CD4-positive, CD25-positive, alpha-beta regulatory T cell (primary cell): ENCODE measurements around the gene UGT2B17. TPM values are rescaled to one million over a fixed set of nuclear protein-coding genes. Genes with fewer than 3 reads are reported as not detected.
"Not testable (repeated sequence)": the region's sequence is repeated elsewhere in the genome, so short reads cannot be mapped to it uniquely, and the experiment has no call there.

Source experiments
- ATAC-seq, 2 donors: fragments of 150-1000 bp; cut with Tn5 transposase; one replicate each; pipeline ENCODE4 v1.10.0; 2021; ENCODE audit warnings: low read depth in 2 of 2, moderate number of reproducible peaks in 2 of 2, moderate library complexity in 1 of 2
- DNase-seq, 3 donors: peaks; one replicate each; pipeline versions ENCODE4 v3.0.0 to v3.0.0-alpha.2; 2012 to 2022; ENCODE audit warnings: mixed read lengths in 1 of 3
- H3K27ac ChIP-seq: one replicate; pipeline ENCODE4 v1.7.0; 2013; ENCODE audit warnings: mild to moderate bottlenecking, low read length; ENCODE audit not compliant: insufficient read depth, poor library complexity, severe bottlenecking
- H3K27me3 ChIP-seq: one replicate; pipeline ENCODE4 v1.7.0; 2013; ENCODE audit warnings: low read length; ENCODE audit not compliant: control insufficient read depth, insufficient read depth
- H3K36me3 ChIP-seq: one replicate; pipeline ENCODE4 v1.7.0; 2013; ENCODE audit warnings: mild to moderate bottlenecking, low read length, moderate library complexity; ENCODE audit not compliant: control insufficient read depth, insufficient read depth
- H3K4me1 ChIP-seq: 2 replicates; pipeline ENCODE4 v1.7.0; 2013; ENCODE audit warnings: mild to moderate bottlenecking, low read length; ENCODE audit not compliant: insufficient read depth, control insufficient read depth, poor library complexity, severe bottlenecking
- H3K4me3 ChIP-seq: one replicate; pipeline ENCODE4 v1.7.0; 2013; ENCODE audit warnings: low read depth, mild to moderate bottlenecking, low read length, moderate library complexity
- H3K9me3 ChIP-seq, 2 experiments: 1 replicate in 1 of 2; 2 replicates in 1 of 2; pipeline ENCODE4 v1.7.0; 2013; ENCODE audit warnings: low read length in 2 of 2, mild to moderate bottlenecking in 1 of 2, moderate library complexity in 1 of 2; ENCODE audit not compliant: control insufficient read depth in 2 of 2
- H3K27ac Mint-ChIP-seq, 3 donors: one replicate each; pipeline ENCODE4 v1.8.0; 2020 to 2022; ENCODE audit warnings: mild to moderate bottlenecking in 3 of 3, mixed read lengths in 3 of 3, moderate library complexity in 2 of 3
- H3K27me3 Mint-ChIP-seq: one replicate; pipeline ENCODE4 v1.8.0; 2022; ENCODE audit warnings: mild to moderate bottlenecking, mixed read lengths
- H3K36me3 Mint-ChIP-seq: one replicate; pipeline ENCODE4 v1.8.0; 2020; ENCODE audit warnings: mixed read lengths
- H3K4me1 Mint-ChIP-seq, 4 donors: one replicate each; pipeline ENCODE4 v1.8.0; 2020 to 2022; ENCODE audit warnings: mixed read lengths in 4 of 4, mild to moderate bottlenecking in 1 of 4
- H3K4me3 Mint-ChIP-seq, 4 donors: one replicate each; pipeline ENCODE4 v1.8.0; 2020 to 2022; ENCODE audit warnings: mild to moderate bottlenecking in 4 of 4, mixed read lengths in 4 of 4, moderate library complexity in 3 of 4
- H3K9me3 Mint-ChIP-seq, 7 donors: one replicate each; pipeline ENCODE4 v1.8.0; 2020 to 2022; ENCODE audit warnings: mixed read lengths in 7 of 7, mild to moderate bottlenecking in 3 of 7, moderate library complexity in 2 of 7
- polyA plus RNA-seq, 4 donors: library from polyadenylated mRNA; unstranded; fragments of 300-500 nt; fragmentation: Illumina TruSeq; gene quantifications; one replicate each; pipeline ENCODE4 v1.2.3, GENCODE V29; 2021
- total RNA-seq: library from RNA; stranded (reverse); gene quantifications from one replicate; pipeline ENCODE4 v1.2.3, GENCODE V29; 2022

UGT2B17 gene
- total and polyA plus RNA-seq, 5 donors from 2014 or later, result not detected

DNA sequence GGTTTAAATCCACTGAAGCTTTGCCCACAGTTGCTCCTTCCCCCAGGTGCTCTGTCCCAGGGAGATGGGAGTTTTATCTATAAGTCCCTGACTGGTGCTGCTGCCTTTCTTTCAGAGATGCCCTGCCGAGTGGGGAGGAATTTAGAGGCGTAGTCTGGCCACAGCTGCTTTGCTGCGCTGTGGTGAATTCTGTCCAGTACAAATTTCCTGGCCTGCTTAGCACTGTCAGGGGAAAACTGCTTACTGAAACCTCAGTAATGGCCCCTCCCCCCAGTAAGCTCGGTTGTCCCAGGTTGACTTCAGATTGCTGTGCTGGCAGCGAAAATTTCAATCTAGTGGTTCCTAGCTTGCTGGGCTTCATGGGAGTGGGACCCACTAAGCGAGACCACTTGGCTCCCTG is 40.1 kb downstream of the UGT2B17 start:
- no peaks in the 10 kb centered on the region for H3K36me3 ChIP-seq
- H3K27me3 Mint-ChIP-seq, result no peaks in the 10 kb centered on the region
- no peak overlapping the region for H3K4me3 Mint-ChIP-seq
- DNase-seq, result no peak
- H3K36me3 Mint-ChIP-seq, result no peaks in the 10 kb centered on the region
- no peak overlapping the region for H3K4me3 ChIP-seq
- H3K27me3 ChIP-seq, result no peaks in the 10 kb centered on the region
- no peaks in the 10 kb centered on the region for H3K4me1 ChIP-seq
- no peak overlapping the region for H3K27ac ChIP-seq
- ATAC-seq, result no peak
- H3K9me3 Mint-ChIP-seq, result peaks cover 0 to 13% (median 2%) of the 10 kb centered on the region in 7 donors
- no peaks in the 10 kb centered on the region for H3K4me1 Mint-ChIP-seq
- no peak overlapping the region for H3K27ac Mint-ChIP-seq
- H3K9me3 ChIP-seq, result no peaks in the 10 kb centered on the region

DNA sequence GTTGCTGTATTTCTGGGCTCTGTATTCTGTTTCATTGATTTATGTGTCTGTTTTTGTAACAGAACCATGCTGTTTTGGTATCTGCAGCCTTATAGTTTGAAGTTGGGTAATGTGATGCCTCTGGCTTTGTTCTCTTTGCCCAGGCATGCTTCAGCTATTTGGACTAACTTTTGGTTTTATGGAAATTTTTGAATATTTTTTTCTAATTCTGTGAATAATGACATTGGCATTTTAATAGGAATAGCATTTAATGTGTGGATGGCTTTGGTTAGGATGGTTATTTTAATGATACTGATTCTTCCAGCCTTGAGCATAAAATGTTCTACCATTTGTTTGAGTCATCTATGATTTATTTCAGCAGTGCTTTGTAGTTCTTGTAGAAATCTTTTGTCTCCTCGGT is 53.9 kb downstream of the UGT2B17 start:
- H3K9me3 Mint-ChIP-seq, H3K4me1 ChIP-seq, H3K27me3 ChIP-seq, DNase-seq, H3K4me1 Mint-ChIP-seq, H3K4me3 ChIP-seq, H3K36me3 Mint-ChIP-seq, H3K27ac Mint-ChIP-seq, H3K9me3 ChIP-seq, H3K4me3 Mint-ChIP-seq, H3K36me3 ChIP-seq, ATAC-seq, H3K27me3 Mint-ChIP-seq, H3K27ac ChIP-seq: not testable (repeated sequence)

DNA sequence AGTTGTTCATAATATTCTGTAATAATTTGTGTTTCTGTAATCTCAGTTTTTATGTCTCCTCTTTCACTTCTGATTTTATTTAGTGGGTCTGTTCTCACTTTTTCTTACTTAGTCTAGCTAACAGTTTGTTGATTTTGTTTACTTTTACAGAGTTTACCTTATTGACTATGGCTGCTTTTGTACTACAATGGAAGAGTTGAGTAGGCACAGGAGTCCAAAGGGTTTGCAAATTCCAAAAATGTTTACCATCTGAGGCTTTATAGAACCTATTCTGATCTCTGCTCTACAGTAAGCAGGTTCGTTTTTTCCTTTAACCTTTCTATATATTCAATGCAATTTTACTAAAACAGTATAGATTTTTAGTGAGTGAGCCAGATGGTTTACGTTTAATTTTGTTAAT is 55.1 kb downstream of the UGT2B17 start:
- DNase-seq, result no peak
- H3K27me3 Mint-ChIP-seq, result peaks cover 7% of the 10 kb centered on the region

DNA sequence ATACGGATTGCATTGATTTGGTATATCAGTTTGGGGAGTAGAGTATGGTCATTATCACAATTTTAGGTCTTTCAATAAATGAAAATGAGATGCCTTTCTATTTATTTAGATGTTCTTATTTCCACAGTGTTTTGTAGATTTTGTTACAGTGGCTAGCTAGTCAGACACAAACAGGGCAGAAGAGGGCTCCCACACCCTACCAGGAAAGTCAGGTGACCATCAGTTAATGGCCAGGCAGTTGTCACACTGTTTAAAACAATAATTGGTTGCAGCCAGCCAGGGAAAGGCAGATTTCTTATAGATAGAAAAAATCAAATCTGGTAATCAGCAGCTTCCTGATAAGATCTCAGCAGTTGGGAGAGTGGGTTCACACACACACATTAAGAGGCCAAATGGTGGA is 57.2 kb downstream of the UGT2B17 start:
- H3K9me3 ChIP-seq, result no peaks in the 10 kb centered on the region
- no peak for DNase-seq
- H3K4me3 Mint-ChIP-seq, result no peak overlapping the region
- no peak for ATAC-seq
- no peaks in the 10 kb centered on the region for H3K4me1 Mint-ChIP-seq
- H3K36me3 Mint-ChIP-seq, result no peaks in the 10 kb centered on the region
- H3K27ac Mint-ChIP-seq, result no peak overlapping the region
- H3K4me1 ChIP-seq, result no peaks in the 10 kb centered on the region
- H3K27me3 Mint-ChIP-seq, result peaks cover 7% of the 10 kb centered on the region
- peaks cover 0 to 4% (median 0%) of the 10 kb centered on the region in 7 donors for H3K9me3 Mint-ChIP-seq
- H3K36me3 ChIP-seq, result no peaks in the 10 kb centered on the region
- no peaks in the 10 kb centered on the region for H3K27me3 ChIP-seq
- no peak overlapping the region for H3K27ac ChIP-seq
- H3K4me3 ChIP-seq, result no peak overlapping the region

More for the DNA sequence above, 55.1 kb downstream of the UGT2B17 start:
- H3K4me1 ChIP-seq, result no peaks in the 10 kb centered on the region
- H3K9me3 ChIP-seq, result no peaks in the 10 kb centered on the region
- Mint-ChIP-seq H3K4me3 (no peak overlapping the region), H3K4me1 (no peaks in the 10 kb centered on the region), H3K9me3 (peaks cover 0 to 4% (median 0%) of the 10 kb centered on the region in 7 donors), H3K36me3 (no peaks in the 10 kb centered on the region), H3K27ac (no peak overlapping the region)
- no peaks in the 10 kb centered on the region for H3K36me3 ChIP-seq
- no peak overlapping the region for H3K4me3 ChIP-seq
- no peaks in the 10 kb centered on the region for H3K27me3 ChIP-seq
- H3K27ac ChIP-seq, result no peak overlapping the region
- ATAC-seq, result no peak

DNA sequence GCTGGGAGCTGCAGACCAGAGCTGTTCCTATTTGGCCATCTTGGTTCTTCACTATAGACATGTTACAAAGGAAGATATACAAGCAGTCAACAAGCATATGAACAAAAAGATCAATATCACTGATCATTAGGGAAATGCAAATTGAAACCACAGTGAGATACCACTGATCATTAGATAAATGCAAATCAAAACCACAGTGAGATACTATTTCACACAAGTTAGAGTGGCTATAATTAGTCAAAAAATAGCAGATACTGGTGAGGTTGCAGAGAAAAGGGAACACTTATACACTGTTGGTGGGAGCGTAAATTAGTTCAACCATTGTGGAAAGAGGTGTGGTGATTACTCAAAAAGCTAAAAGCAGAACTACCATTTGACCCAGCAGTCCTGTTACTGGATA is 70.7 kb downstream of the UGT2B17 start:
- ATAC-seq (peak; percentile 20 to 44), DNase-seq (peak in 1 of 3 donors; percentile 35)
- peak overlapping the region in 2 of 3 donors; percentile 64 to 72 for H3K27ac Mint-ChIP-seq
- not testable (repeated sequence) for H3K27ac ChIP-seq, H3K4me1 ChIP-seq, H3K27me3 Mint-ChIP-seq, H3K36me3 ChIP-seq, H3K9me3 ChIP-seq, H3K27me3 ChIP-seq, H3K36me3 Mint-ChIP-seq
- H3K9me3 Mint-ChIP-seq, result peaks cover 0 to 20% (median 2%) of the 10 kb centered on the region in 7 donors
- H3K4me3 Mint-ChIP-seq, result peak overlapping the region in 2 of 4 donors; percentile 37 to 71
- peaks cover 11 to 16% (median 15%) of the 10 kb centered on the region in 4 donors for H3K4me1 Mint-ChIP-seq
- peak overlapping the region; percentile 26 for H3K4me3 ChIP-seq

DNA sequence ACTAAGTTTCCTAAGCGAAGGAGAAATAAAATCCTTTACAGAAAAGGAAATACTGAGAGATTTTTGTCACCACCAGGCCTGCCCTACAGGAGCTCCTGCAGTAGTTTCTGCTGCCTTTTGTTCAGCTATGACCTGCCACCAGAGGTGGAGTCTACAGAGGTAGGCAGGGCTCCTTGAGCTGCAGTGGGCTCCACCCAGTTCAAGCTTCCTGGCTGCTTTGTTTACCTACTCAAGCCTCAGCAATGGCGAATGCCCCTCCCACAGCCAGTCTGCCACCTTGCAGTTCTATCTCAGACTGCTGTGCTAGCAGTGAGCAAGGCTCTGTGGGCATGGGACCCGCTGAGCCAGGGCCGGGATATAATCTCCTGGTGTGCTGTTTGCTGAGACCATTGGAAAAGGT is 71.3 kb downstream of the UGT2B17 start:
- not testable (repeated sequence) for H3K4me1 ChIP-seq, H3K9me3 ChIP-seq, H3K36me3 Mint-ChIP-seq, H3K27ac ChIP-seq, H3K36me3 ChIP-seq, H3K27me3 ChIP-seq, H3K27me3 Mint-ChIP-seq
- peak overlapping the region; percentile 32 to 72 (median 64) for H3K27ac Mint-ChIP-seq
- DNase-seq, result peak in 2 of 3 donors; percentile 60 to 69
- peak overlapping the region in 2 of 4 donors; percentile 37 to 71 for H3K4me3 Mint-ChIP-seq
- H3K4me3 ChIP-seq, result peak overlapping the region; percentile 26
- H3K4me1 Mint-ChIP-seq, result peaks cover 11 to 16% (median 15%) of the 10 kb centered on the region in 4 donors
- peak; percentile 37 to 68 for ATAC-seq
- H3K9me3 Mint-ChIP-seq, result peaks cover 0 to 20% (median 2%) of the 10 kb centered on the region in 7 donors

DNA sequence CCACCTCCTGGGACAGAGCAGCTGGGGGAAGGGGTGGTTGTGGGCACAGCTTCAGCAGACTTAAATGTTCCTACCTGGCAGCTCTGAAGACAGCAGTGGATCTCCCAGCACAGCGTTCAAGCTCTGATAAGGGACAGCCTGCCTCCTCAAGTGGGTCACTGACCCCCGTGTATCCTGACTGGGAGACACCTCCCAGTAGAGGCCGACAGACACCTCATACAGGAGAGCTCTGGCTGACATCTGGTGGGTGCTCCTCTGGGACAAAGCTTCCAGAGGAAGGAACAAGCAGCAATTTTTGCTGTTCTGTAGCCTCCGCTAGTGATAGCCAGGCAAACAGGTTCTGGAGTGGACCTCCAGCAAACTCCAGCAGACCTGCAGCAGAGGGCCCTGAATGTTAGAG is 72.7 kb downstream of the UGT2B17 start:
- Mint-ChIP-seq H3K4me3 (peak overlapping the region in 1 of 4 donors; percentile 37), H3K9me3 (peaks cover 0 to 20% (median 2%) of the 10 kb centered on the region in 7 donors), H3K27ac (peak overlapping the region in 2 of 3 donors; percentile 40 to 47), H3K4me1 (peaks cover 11 to 23% (median 18%) of the 10 kb centered on the region in 4 donors)
- not testable (repeated sequence) for H3K9me3 ChIP-seq, H3K4me1 ChIP-seq, H3K36me3 Mint-ChIP-seq, H3K27ac ChIP-seq, H3K4me3 ChIP-seq, DNase-seq, ATAC-seq, H3K27me3 Mint-ChIP-seq, H3K27me3 ChIP-seq, H3K36me3 ChIP-seq

DNA sequence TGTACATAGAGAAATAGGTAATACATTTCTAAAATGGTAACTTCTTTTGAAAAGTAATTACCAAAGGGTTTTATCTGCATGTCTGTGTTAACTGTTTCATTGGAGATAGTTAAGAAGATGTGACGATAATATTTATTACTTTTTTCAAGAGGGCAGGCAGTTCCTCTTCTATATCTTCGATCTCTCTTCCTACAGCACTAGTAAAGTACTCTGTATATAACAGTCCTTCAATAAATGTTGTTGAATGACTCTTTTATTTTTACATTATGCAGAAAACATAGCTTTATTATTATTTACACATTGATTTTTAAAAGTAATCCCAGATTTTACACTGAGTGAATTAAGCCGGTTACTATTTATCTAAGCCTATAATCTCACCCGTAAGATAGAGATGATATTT is 77.1 kb downstream of the UGT2B17 start:
- Mint-ChIP-seq H3K27me3 (no peaks in the 10 kb centered on the region), H3K4me1 (peaks cover 4 to 29% (median 17%) of the 10 kb centered on the region in 4 donors), H3K4me3 (no peak overlapping the region), H3K27ac (no peak overlapping the region), H3K36me3 (peaks cover under 1% of the 10 kb centered on the region), H3K9me3 (peaks cover 0 to 5% (median 0%) of the 10 kb centered on the region in 7 donors)
- Histone ChIP-seq H3K4me1 (peaks cover 10% of the 10 kb centered on the region), H3K4me3 (no peak overlapping the region), H3K27ac (no peak overlapping the region), H3K9me3 (no peaks in the 10 kb centered on the region), H3K27me3 (no peaks in the 10 kb centered on the region), H3K36me3 (no peaks in the 10 kb centered on the region)
- ATAC-seq, result no peak
- no peak for DNase-seq
